Activated CD4-positive, alpha-beta T cell treated with anti-CD3 and anti-CD28 coated beads for 24 hours (primary cell): ENCODE measurements around the gene HMG20A.
A peak's percentile ranks its signal among the peaks of the same experiment; 100 is the strongest.
"Not testable (repeated sequence)": the region's sequence is repeated elsewhere in the genome, so short reads cannot be mapped to it uniquely, and the experiment has no call there.

Source experiments
- DNase-seq, 2 donors: peaks; one replicate each; pipeline ENCODE4 v3.0.0-alpha.2; 2020; ENCODE audit warnings: low read depth in 2 of 2

Gene HMG20A

GRCh38 chr15:77420610-77421369, at the start of gene HMG20A:
HMG20A (plus strand) TSS chr15:77420888; CDS start chr15:77458408, 37,520 bp downstream.
- DNase-seq: peak; percentile 35 to 39

DNA sequence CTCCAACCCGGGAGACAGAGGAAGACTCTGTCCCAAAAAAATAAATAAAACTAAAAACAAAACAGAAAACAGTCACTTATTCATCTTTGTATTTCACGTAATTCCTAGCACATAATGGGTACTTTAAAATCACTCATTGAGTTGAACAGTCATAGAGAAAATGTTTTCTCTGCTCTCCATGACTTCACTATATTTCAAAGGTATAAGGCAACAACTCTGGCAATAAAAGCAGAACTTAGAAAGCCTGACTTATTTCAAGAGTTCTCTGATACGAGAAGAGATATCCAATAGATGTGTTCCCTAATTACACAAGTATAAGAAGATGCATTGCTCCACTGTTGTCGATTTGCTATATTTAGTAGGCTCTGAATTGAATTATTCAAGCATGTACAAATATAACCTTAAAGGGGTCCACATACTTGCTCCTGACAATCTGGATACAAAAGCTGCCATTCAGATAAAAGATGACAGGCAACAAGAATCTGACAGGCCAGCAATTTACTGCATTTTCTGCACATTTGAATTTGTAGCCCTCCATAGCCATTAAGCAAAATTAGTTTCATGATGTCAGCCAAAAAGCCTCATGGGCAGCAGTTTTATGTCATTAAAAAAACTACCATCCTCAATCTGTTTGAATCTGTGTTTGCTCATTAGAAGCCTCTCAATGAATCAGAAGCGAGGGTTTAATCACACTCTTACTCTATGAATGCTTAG, 48.7 kb upstream of the HMG20A start:
- no peak for DNase-seq

GRCh38 chr15:77373441-77373840, 47.2 kb upstream of the HMG20A start:
- DNase-seq: no peak

DNA sequence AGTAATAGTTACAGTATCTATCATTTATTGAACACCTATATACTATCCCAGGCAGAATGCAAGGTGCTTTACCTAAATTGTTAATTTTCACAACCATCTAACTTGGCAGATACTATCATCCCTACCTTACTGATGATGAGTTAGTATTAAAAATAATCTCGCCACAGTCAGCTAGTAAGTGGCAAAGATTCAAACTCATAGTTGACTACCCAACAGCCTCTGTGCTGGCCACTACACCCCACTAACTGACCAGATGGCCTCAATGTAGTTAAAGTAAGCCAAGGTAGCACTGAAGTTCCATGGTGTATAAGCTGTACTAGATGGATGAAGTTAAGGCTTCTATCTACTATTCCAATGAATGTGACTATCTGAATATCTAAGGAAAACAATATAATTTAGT, 45.6 kb upstream of the HMG20A start:
- no peak for DNase-seq

DNA sequence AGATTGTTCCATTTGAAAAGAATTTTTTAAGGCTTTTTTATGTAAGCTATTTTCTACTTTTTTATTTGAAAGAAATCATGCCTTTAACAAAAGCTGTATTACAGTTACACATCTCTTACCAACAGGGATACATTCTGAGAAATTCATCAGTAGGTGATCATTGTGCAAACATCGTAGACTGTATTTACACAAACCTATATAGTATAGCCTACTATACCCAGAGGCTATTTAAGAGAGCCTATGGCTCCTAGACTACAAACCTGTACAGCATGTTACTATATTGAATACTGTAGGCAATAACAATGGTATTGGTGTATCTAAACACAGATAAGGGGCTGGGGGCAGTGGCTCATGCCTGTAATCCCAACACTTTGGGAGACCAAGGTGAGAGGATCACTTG, 43.9 kb upstream of the HMG20A start:
- DNase-seq: no peak

- no peak for DNase-seq
Measured at GRCh38 chr15:77380033-77380432, 40.7 kb upstream of the HMG20A start.

GRCh38 chr15:77384086-77384485, 36.6 kb upstream of the HMG20A start:
- DNase-seq: no peak

GRCh38 chr15:77384589-77385359, 35.9 kb upstream of the HMG20A start:
- DNase-seq: no peak

DNA sequence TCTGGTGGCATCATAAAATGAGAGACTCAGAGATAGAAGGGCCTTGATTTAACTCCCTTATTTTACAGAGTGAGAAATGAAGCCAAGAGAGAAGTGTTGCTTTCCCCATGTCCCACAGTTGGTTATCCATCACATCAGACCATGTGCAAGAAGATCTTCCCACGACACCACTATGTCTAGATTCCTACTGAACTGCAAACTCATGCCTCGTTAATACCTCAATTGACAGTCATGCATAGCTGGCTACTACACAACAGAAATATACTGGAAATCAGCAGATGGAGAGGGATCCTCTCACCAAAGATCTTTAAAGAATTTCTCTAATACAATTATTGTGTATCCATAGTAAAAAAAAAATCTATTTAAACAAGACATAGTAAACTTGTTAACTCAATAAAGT, 34.1 kb upstream of the HMG20A start:
- DNase-seq: no peak

DNA sequence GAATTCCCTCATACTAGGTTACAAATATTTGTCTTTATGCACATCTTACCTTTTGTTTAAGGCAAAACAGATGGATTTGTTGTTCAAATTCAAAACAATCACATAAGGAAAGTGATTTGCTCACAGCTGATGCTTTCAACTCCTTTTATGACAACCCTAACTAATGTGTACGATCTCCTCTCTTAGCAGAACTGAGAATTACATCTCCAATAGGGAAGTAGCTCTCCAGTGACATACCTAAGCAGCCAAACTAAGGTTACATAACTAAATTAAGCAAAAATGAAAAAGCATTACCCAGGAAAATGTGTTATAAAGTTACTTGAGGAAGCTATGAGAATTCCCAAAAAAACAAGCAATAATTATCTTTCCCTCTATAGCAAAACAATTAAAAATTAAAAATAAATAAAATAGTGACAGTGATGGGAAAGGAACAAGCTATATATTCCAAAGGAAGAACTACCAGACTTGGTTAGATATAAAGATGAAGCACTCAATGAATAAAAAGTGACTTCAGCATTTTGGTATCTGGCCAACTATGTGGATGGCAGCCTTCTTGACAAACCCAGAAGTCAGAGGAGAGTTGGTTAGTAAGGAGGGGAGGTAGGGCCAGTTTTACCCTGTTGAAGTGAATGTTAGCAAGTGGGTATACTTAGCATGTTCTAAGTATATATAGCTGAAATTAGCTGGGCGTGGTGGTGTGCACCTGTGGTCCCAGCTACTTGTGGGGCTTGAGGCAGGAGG, 33.2 kb upstream of the HMG20A start:
- no peak for DNase-seq

- no peak for DNase-seq
Measured at GRCh38 chr15:77391372-77391951, 29.2 kb upstream of the HMG20A start.

DNA sequence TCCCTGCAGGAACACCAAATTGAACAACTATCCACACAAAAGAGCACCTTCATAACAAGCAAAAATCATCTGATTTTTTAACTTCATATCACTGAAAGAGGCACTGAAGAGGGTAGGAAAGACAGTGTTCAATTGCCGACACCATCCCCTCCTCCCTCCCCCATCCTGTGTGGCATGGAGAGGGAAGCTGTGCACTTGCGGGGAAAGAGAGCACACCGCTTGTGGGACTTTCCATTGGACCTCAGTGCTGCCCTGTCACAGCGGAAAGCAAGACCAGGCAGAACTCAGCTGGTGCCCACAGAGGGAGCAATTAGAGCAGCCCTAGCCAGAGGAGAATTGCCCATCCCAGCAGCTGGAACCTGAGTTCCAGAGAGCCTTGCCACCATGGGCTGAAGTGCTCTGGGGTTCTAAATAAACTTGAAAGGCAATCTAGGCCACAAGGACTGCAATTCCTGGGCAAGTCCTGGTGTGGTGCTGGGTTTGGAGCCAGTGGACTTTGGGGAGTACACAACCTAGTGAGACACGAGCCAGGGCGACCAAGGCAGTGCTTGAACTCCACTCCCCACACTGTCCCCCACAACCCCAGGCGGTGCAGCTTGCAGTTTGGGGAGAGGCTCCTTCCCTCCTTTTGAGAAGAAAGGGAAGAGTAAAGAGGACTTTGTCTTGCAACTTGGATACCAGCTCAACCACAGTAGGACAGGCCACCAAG, 27.8 kb upstream of the HMG20A start:
- no peak for DNase-seq

DNA sequence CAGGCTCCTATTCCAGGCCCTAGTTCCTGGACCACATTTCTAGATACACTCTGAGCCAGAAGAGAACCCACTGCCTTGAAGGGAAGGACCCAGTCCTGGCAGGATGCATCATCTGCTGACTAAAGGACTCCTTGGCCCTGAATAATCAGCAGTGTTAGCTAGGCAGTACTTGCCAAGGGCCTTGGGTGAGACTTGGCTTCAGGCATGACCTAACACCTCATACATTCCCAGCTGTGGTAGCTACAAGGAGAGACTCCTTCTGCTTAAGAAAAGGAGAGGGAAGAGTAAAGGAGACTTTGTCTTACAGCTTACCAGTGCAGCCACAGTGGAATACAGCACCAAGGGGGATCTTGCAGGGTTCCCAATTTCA, 27.2 kb upstream of the HMG20A start:
- no peak for DNase-seq

DNA sequence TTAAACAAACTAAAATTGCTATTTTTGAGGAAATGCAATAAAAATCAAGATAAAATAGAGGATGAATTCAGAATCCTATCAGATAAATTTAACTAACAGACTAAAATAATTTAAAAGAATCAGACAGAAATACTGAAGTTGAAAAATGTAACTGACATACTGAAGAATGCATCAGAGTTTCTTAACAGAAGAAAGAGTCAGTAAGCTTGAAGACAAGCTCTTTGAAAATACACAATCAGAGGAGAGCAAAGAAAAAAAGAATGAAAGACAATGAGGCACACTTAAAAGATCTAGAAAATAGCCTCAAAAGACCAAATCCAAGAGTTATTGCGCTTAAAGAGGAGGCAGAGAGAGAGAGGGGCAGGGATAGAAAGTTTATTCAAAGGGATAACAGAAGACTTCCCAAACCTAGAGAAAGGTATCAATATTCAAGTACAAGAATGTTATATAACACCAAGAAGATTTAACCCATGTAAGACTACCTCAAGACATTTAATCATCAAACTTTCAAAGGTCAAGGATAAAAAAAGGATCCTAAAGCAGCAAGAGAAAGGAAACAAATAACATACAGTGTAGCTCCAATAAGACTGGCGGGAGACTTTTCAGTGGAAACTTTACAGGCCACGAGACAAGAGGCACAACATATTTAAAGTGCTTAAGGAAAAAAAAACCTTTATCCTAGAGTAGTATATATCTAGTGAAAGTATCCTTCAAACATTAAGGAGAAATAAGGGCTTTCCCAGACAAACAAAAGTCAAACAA, 25.5 kb upstream of the HMG20A start:
- no peak for DNase-seq

GRCh38 chr15:77396692-77397091, 24.0 kb upstream of the HMG20A start:
- DNase-seq: no peak

GRCh38 chr15:77398927-77399326, 21.8 kb upstream of the HMG20A start:
- no peak for DNase-seq

DNA sequence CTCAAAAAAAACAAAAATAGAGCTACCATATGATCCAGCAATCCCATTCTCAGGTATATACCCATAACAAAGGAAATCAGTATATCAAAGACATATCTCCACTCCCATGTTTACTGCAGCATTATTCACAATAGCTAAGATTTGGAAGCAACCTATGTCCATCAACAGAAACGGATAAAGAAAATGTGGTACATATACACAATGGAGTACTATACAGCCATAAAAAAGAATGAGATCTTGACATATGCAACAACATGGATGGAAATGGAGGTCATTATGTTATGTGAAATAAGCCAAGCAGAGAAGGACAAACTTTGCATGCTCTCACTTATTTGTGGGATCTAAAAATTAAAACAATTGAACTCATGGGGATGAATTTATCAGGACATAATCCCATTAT, 20.4 kb upstream of the HMG20A start:
- DNase-seq: no peak

- DNase-seq: no peak
Measured at GRCh38 chr15:77402740-77403379, 17.8 kb upstream of the HMG20A start.

GRCh38 chr15:77406173-77406759, 14.4 kb upstream of the HMG20A start:
- DNase-seq: not testable (repeated sequence)
